NCI-H146 treated with DMSO at 0.1 percent for 48 hours (cell line): ENCODE measurements around the gene GPI.
"Not testable (repeated sequence)": the region's sequence is repeated elsewhere in the genome, so short reads cannot be mapped to it uniquely, and the experiment has no call there.

Experiments
- DNase-seq: peaks from one replicate; lab custom pipeline; 2025; ENCODE audit not compliant: unreplicated experiment; lab: John Stamatoyannopoulos, UW

The GPI gene

DNA sequence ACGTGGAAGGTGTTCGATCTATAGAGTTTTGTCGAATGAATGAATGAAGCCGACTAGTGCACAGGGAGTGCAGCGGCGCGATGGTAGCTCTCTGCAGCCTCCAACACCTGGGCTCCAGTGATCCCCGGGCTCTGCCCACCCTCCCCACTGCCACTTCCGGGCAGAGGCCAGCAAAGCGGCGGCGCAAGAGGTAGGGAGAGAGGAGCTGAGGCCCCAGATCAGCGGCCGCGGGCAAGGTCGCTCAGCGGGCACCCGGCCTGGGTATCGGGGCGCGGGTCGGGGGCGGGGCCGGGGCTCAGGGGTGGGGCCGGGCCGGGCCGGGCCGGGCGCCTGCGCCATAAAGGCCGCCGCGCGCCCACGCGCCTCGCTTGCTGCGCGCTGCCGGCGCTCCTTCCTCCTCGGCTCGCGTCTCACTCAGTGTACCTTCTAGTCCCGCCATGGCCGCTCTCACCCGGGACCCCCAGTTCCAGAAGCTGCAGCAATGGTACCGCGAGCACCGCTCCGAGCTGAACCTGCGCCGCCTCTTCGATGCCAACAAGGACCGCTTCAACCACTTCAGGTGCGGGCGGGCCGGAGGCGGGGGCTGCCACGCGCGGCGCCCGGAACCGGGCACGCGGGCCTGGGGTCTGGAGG lies at the start of gene GPI:
Gene GPI (plus strand): TSS at position 367 of the 633 bp plus-strand sequence. CDS start 71 bp downstream, at position 438.
- DNase-seq, result peak; percentile 68

DNA sequence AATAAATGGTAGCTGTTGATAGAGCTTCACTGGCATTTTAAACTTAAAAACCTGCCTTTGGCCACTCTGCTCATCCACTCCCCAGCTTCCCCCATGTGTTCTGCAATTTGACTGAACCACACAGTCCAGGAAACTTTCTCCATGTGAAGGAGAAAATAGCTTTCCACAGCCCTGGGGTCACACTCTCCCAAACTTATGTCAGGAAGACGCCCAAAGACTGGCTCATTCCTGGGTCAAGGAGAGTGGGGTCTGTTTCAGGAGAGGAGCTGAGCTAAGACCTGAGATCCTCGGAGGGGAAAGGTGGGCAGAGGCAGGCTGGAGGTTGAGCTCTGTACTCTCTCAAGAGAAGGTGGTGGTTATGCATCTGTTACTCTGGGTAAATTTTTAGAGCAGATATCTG lies 48.7 kb upstream of the GPI start:
- no peak for DNase-seq

DNA sequence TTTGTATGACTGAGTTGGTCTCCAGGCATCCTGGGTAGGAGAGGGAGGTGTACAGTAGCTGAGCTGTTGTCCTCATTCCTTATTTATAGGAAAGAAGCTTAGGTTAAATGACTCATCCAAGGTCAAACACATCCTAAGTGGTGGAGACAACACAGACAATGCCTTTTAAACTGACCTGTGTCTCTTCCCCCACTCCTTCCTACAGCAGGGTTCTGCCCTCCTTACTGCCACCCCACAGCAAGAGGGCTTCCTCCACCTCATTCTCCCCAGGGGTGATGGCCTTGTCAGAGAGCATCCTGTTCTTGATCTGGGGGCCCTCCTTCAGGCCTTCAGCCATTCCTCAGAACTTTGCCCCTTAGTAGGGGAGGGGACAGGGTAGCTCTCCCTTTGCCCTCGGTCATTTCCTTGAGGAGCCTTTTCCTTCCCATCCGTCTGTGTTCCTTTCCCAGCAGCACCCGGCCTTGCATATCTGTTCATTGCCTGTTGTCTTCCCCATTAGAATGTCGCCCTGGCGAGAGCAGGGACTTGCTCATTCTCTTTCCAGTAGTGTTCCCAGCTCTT lies 48.2 kb upstream of the GPI start:
- no peak for DNase-seq

DNA sequence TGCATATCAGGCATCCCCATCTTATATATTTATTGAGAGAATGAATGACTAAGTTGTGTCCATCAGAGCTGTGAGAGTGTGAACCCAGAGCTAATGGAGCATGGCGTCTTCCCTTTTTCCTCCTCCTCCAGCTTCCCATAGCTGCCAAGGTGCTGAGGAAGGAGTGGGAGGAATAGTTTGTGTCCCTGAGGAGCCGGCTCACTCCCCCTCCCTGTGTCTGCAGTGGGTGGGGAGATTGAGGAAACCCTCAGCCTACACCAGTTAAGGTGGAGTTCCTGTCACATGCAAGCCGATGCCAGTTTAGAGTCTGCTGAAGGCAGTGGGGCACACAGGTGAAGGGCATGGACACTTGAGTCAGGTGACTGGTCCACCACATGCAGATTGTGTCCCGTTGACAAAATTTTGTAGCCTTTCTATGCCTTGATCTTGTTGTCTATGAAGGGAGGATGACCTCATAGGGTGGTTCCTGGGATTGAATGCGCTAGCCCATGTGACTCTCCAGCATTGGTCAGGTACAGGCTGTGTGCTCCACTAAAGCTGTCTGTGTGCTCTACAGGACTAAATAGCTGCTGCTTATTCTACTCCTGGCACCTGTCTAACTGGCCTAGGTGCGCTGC lies 47.6 kb upstream of the GPI start:
- DNase-seq, result no peak

DNA sequence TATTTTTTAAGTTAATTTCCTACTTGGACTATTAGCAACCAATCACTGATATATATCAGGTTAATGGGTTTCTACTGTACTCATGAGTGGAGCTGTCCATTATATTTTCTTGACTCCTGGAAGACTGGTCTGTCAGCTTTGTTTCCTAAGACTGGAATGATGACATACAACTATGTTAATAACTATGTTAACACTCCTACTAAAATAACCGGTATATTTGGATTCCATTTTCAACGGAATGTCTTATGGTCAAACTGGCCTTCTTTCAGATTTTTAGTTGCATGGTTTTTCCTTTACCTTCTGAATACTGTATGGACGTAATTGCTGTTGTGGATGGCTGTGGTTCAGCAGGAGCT lies 45.8 kb upstream of the GPI start:
- DNase-seq, result no peak

DNA sequence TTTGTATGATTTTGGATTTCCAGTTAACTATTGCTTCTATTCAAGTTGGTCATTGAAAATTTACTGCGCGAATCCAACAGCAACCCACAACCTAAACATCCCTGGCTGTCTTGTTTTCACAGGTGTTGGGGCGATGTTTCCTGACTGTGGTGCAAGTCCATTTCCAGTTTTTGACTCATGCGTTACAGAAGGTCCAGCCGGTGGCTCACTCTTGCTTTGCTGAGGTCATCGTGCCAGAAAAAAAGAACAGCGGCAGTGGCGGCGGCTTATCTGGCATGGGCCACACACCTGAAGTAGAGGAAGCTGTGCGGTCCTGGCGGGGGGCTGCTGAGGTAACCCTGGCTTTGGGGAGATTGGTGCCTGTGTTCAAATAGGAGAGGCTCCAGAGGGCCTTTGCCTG lies 45.2 kb upstream of the GPI start:
- no peak for DNase-seq

DNA sequence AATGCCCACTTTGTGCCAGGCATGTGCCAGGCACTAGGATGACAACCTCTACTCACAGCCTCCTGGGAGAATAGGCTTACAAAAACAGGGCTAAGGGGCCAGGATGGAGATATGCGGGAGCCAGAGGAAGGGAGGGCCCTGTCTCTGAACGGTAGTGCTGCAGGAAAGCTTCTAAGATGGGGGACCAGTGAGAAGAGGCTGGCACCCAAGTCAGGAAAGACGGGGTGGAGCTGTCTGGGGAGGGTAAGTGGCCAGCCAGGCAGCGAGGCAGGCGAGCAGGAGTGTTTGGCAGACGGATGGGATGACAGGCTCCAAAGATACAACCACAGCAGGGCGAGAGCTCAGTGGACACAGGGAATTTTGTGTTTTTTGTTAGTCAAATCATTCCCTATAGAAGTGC lies 44.7 kb upstream of the GPI start:
- no peak for DNase-seq

DNA sequence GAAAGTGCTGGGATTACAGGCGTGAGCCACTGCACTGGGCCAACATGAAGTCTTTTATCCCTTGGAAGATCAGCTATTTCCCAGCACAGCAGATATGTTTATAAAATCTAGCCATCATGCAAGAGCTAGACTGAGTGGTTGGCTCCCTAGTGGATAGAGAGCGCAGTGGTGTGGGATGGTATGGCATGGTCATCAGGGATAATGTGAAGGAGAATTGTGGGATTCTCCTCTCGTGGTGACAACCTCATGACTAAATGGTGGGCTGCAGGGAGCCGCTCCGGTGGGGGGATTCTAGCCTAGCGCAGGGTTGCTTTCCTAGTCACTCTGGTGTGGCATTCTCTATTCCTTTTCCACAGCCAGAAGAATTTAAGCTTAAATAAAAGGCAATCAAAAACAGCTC lies 43.3 kb upstream of the GPI start:
- no peak for DNase-seq

DNA sequence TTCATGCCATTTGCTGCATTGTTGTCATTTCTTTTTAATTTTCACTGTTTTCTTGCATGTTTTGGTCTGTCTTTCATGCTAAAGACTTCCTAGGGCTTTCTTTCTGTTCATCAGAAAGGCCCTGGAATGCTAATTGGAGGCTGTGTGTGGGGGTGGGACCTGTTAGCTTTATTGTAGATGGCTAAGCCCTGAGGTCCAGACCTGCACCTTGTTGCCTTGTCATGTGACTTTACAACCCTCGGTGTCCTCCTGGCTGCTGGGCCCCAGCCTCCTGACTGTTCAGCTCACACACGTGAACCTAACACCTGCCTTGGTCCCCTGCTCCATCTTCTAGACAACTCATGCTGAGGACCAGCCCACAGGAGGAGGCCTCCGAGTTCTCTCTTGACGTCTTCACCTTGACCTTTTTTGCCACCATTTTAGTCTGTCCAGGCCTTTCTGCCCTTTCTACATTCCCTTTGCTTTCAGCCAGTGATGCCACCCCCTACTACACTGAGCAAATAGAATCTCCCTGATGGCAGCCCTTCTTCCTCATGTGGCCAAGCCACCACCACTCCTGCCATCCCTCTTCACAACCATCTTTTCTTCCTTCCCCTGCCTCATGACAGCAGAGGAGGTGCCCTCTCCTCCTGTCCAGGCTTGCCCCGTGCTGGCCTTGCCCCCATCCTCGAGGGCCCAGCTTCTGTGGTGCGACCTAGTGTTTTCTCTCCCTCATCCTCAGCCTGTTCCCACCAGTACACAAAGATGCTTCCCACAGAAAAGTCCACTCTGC lies 41.4 kb upstream of the GPI start:
- no peak for DNase-seq

DNA sequence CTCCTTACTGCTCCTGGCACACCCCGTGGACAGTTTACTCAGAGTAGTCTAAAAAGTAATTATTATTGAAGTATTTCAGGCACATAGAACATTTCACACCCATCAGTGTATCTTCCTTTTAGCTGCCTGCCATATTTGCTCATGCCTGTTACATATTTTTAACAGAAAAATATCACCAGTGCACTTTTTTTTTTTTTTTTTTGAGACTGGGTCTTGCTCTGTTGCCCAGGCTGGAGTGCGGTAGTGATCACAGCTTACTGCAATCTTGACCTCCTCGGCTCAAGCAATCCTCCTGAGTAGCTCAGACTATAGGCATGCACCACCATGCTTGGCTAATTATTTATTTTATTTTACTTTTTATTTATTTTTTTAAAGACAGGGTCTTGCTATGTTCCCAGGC lies 40.7 kb upstream of the GPI start:
- DNase-seq, result no peak

DNA sequence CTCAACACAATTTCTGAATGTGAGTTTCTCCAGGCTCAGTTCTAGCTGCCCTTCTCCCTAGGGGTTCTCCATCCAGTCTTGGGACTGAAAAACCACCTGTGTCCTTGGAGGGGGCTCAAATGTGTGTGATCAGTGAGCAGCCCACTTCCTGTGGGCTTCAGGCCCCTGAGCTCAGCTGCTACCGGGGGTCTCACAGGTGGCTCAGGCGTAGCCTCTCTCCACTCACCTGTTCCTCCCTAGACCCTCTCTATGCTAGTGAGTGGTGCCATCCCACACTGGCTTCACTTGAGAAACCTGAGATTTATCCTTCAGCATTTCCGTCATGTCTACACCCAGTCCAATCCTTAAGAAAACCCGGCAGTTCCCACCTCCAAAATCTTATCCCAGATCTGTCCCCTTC lies 39.8 kb upstream of the GPI start:
- no peak for DNase-seq

DNA sequence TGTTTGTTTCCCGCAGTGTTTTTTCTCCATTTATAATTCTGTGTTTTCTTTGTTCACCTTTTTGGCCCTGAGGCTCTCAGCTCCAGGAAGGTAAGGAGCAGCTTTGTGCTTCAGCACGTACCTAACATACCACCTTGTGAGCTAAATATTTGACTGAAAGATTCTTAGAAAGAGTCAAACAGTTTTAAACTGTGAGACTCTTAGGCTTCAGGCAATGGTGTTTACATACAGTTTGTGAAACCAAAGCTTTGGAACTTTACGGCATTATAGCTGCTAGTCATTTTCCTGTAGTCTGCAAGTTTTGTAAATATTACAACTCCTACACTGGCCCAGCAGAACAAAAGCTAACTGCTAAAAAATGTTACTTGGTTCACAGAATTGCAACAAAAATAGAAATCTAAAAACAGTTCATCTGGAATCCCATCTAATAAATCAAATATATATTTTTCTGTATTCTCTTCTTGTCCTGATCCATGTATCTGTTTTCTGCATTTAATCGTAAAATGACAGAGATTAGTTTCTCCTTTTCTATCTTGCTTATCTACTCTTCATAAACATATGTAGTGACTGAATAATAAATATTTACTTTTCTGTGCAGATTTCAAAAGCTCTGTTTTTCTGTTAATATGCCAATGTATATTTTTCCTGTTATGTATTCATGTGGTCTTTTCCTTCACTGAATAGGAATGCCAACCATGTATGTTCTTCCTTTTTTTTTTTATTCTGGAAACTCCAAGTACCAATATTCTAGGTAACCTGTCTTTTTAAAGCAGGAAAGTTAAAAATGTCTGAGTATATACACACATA lies 38.8 kb upstream of the GPI start:
- no peak for DNase-seq

DNA sequence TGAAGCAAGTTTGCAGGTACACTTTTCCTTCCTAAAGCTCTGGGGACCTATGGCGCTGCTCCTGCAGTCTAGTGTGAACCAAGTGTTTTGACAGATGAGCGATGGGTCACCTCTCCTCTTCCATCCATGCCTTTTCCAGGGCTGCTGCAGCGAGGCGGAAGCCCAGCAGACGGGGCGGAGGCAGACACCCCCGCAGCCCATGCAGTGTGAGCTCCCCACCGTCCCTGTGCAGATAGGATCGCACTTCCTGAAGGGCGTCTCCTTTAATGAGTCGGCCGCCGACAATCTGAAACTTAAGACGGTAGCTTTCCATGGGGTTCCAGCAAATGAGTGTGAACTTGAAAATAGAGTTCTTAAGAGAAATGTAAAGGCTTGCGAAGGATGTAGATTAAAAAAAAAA lies 37.1 kb upstream of the GPI start:
- DNase-seq, result no peak

DNA sequence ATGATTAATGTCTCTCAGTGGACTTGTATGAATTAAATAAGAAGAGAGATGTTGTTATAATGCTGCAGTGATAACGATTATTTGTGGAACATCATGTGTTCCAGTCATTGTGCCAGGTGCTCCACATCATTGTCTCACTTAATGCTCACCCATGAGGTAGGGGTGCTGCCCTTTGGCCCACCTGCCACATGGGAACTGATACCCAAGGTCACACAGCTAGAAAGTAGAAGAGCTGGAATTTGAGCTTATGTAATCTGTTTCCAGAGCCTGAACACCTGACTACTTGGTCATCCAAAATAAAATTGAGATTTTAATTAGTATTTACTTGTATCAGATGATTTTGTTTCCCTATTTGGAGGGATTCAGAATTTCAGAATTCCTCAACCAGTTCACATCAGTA lies 36.0 kb upstream of the GPI start:
- DNase-seq, result no peak

DNA sequence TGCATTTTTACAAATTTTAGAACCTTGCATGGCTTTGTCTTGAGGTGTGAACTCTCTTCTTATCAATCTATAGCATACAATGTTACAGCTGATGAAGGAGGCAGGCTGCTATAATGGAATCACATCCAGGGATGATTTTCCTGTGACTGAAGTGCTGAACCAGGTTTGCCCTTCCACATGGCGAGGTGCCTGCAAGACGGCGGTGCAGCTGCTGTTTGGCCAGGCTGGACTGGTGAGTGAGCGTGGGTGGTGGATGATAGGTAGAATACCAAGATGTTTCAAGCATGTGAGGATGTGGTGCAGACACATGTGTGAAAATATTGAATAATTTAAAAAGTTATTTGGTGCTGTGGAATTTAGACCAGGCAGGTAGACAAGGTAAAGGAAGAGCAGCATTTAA lies 34.9 kb upstream of the GPI start:
- no peak for DNase-seq

DNA sequence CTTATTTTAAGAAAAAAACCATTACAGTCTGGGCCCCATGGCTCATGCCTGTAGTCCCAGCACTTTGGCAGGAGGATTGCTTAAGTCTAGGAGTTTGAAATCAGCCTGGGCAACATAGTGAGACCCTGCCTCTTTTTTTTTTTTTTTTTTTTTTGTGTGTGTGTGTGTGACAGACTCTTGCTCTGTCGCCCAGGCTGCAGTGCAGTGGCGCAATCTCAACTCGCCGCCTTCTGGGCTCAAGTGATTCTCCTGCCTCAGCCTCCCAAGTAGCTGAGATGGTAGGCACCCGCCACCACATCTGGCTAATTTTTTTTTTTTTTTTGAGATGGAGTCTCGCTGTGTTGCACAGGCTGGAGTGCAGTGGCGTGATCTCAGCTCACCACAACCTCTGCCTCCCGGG lies 34.4 kb upstream of the GPI start:
- DNase-seq, result not testable (repeated sequence)

DNA sequence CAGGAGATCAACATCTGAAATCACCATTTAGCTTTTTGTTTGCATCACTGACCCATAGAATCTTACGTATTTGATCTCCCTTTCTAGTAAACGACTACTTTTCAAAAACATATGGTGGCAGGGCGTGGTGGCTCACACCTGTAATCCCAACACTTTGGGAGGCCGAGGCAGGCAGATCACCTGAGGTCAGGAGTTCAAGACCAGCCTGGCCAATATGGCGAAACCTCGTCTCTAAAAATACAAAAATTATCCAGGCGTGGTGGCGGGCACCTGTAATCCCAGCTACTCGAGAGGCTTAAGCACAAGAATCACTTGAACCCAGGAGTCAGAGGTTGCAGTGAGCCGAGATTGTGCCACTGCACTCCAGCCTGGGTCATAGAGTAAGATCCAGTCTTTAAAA lies 33.4 kb upstream of the GPI start:
- DNase-seq, result not testable (repeated sequence)

DNA sequence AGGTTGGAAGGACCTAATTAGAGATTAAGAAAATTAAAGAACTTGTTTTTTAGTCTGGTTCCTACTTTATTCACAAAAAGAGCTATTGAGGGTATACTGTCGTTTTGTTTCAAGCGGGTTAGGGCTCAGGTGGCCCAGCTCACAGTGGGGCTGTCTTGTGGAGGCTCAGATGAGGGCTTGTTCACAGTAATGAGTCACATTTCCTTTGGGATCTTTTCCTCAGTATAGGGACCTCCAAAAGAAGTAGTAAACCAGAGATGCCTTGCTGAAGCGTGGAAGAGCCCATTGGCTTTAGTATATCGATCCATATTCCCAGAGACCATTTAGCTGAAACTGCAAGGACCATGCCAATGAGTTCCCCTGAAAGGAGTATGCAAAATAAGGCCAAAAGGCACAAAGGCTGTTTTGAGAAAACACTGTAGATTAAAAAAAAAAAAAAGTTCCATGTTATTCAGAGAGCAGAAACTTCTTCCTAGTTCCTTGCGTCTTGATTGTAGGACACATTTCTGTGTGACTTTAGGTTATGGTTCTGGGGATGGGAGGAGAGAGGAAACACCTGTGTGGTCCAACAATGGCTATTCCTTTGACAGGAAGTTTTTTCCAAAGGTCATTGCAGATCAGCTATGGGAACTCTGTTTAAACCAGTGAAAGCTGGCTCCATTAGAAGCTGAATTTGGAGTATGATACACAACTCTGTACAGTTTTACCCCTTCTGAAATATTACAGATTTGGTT lies 32.8 kb upstream of the GPI start:
- no peak for DNase-seq

DNA sequence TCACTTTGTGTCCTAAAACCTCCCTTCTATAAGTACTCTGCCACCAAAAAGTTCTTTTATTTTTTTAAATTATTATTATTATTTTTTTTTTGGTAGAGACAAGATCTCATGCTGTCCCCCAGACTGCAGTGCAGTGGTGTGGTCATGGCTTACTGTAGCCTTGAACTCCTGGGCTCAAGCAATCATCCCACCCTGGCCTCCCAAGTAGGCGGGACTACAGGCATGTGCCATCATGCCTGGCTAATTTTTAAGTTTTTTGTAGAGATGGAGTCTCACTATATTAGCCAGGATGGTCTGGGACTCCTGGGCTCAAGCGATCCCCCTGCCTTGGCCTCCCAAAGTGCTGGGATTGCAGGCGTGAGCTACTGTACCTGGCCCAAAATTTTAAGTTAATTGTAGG lies 29.1 kb upstream of the GPI start:
- DNase-seq, result no peak

DNA sequence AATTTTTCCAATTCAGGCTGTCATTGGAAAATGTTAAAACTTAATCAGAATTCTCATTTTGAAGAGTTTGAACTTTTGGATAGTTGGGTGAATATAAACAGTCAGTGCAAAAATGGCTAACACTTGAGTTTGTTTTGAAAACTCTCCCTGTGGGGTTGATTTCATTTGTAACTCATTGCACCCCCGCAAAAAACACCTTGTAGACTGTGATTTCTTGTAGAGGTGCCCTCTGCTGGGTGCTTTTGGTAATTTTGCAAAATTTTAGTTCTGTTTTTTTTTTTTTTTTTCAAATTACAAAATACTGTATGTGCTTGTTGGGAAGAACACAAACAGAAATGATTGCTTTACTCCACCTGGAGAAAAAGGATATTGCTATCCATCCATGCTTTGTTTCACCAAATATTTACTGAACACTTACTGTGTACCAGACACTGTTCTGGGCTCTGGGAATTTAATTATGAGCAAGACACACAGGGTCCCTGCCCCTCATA lies 28.2 kb upstream of the GPI start:
- DNase-seq, result no peak

DNA sequence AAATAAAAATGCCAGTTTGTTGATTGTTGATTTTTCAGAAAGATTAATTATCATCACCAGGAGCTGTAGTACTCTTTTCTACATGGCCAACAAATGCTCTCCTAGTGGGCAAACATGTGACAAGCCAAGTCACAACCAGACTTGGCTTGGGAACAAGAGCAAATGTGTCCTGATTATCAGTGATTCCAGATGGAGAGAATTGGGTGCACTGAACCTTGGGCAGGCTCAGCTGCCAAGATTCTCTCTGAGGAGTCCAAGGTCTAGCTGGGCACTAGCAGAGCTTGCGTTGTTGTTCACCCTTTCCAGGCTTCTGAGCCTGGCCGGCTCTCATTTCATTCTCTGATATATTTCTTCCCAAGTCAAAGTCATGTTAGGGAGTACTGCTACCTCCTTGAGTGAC lies 27.3 kb upstream of the GPI start:
- DNase-seq, result no peak
